ENCODE data around the gene SURF1. TPM values are rescaled to one million over a fixed set of nuclear protein-coding genes. Genes with fewer than 3 reads are reported as not detected.

SURF1 gene
- total RNA-seq, 4 donors from 2014 or later = 50.4 to 86.4 (median 69.2) TPM

GRCh38 chr9:133361507-133362092, 5.3 kb upstream of the SURF1 start:
- H3K27ac ChIP-seq (replicated peaks in 1 of 4) = no peak overlapping the region
- no peak for TF ChIP-seq EP300 (IDR thresholded peaks at IDR 0.05)
- TF ChIP-seq, protein P1, sequence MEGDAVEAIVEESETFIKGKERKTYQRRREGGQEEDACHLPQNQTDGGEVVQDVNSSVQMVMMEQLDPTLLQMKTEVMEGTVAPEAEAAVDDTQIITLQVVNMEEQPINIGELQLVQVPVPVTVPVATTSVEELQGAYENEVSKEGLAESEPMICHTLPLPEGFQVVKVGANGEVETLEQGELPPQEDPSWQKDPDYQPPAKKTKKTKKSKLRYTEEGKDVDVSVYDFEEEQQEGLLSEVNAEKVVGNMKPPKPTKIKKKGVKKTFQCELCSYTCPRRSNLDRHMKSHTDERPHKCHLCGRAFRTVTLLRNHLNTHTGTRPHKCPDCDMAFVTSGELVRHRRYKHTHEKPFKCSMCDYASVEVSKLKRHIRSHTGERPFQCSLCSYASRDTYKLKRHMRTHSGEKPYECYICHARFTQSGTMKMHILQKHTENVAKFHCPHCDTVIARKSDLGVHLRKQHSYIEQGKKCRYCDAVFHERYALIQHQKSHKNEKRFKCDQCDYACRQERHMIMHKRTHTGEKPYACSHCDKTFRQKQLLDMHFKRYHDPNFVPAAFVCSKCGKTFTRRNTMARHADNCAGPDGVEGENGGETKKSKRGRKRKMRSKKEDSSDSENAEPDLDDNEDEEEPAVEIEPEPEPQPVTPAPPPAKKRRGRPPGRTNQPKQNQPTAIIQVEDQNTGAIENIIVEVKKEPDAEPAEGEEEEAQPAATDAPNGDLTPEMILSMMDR (IDR thresholded peaks at IDR 0.05) = no peak
- TF ChIP-seq POLR2A (IDR thresholded peaks at IDR 0.05; ENCODE audit: low read depth) = no peak
- TF ChIP-seq POLR2AphosphoS5 (IDR thresholded peaks at IDR 0.05) = no peak
- no peaks in the 10 kb centered on the region for H3K9me3 ChIP-seq
- 82% methylated on average over 12 of the region's 13 CpGs for WGBS
- H3K36me3 ChIP-seq = peaks cover 56 to 80% (median 73%) of the 10 kb centered on the region in 4 donors
- H3K4me1 ChIP-seq = peaks cover 13 to 20% (median 17%) of the 10 kb centered on the region in 4 donors
- intact Hi-C loops (cut with DNase I) = no loop called here
- no peak for DNase-seq (ENCODE audit: extremely low spot score)
- H3K4me3 ChIP-seq = no peak overlapping the region
- H3K27me3 ChIP-seq = no peaks in the 10 kb centered on the region

GRCh38 chr9:133360400-133361393, 4.4 kb upstream of the SURF1 start:
- Histone ChIP-seq H3K36me3 (peaks cover 47 to 71% (median 64%) of the 10 kb centered on the region in 4 donors), H3K27me3 (no peaks in the 10 kb centered on the region), H3K4me3 (no peak overlapping the region), H3K4me1 (peaks cover 14 to 24% (median 20%) of the 10 kb centered on the region in 4 donors), H3K9me3 (no peaks in the 10 kb centered on the region), H3K27ac (replicated peaks in 1 of 4) (no peak overlapping the region)
- 80% methylated on average over 20 of the region's 21 CpGs for WGBS
- intact Hi-C loops (cut with DNase I) = no loop called here
- TF ChIP-seq POLR2A (IDR thresholded peaks at IDR 0.05; ENCODE audit: low read depth) (no peak), POLR2AphosphoS5 (IDR thresholded peaks at IDR 0.05) (peak in 1 of 2 donors; percentile 8), EP300 (IDR thresholded peaks at IDR 0.05) (no peak)
- TF ChIP-seq, protein P1 (IDR thresholded peaks at IDR 0.05) = no peak
- DNase-seq (ENCODE audit: extremely low spot score) = no peak

GRCh38 chr9:133359399-133360175, 3.3 kb upstream of the SURF1 start:
- H3K9me3 ChIP-seq = no peaks in the 10 kb centered on the region
- WGBS = 62% methylated on average over 12 of the region's 20 CpGs
- no peak for TF ChIP-seq POLR2A (IDR thresholded peaks at IDR 0.05; ENCODE audit: low read depth)
- no peak for TF ChIP-seq EP300 (IDR thresholded peaks at IDR 0.05)
- TF ChIP-seq, protein P1 (IDR thresholded peaks at IDR 0.05) = no peak
- TF ChIP-seq POLR2AphosphoS5 (IDR thresholded peaks at IDR 0.05) = no peak
- DNase-seq (ENCODE audit: extremely low spot score) = no peak
- intact Hi-C loops (cut with DNase I) = no loop called here
- H3K27ac ChIP-seq (replicated peaks in 1 of 4) = peak overlapping the region in 2 of 4 donors; percentile 6 to 7
- no peaks in the 10 kb centered on the region for H3K27me3 ChIP-seq
- peaks cover 40 to 60% (median 53%) of the 10 kb centered on the region in 4 donors for H3K36me3 ChIP-seq
- H3K4me1 ChIP-seq = peaks cover 25 to 35% (median 31%) of the 10 kb centered on the region in 4 donors
- no peak overlapping the region for H3K4me3 ChIP-seq

GRCh38 chr9:133357656-133358055, 1.4 kb upstream of the SURF1 start:
- intact Hi-C loops (cut with DNase I) = no loop called here

More at GRCh38 chr9:133357656-133358055, 1.4 kb upstream of the SURF1 start:
- H3K4me1 ChIP-seq = peaks cover 27 to 40% (median 36%) of the 10 kb centered on the region in 4 donors
- no peak for DNase-seq (ENCODE audit: extremely low spot score)
- H3K36me3 ChIP-seq = peaks cover 22 to 59% (median 47%) of the 10 kb centered on the region in 4 donors
- no peak overlapping the region for H3K27ac ChIP-seq (replicated peaks in 1 of 4)
- H3K9me3 ChIP-seq = no peaks in the 10 kb centered on the region
- peak overlapping the region in 1 of 4 donors; percentile 86 for H3K4me3 ChIP-seq
- 88% methylated on average over 10 of the region's 14 CpGs for WGBS
- TF ChIP-seq EP300 (IDR thresholded peaks at IDR 0.05) = no peak
- H3K27me3 ChIP-seq = no peaks in the 10 kb centered on the region

Measured in esophagus muscularis mucosa (tissue), 4 donors.